HG03135 (cell line): ENCODE measurements around the gene RPS27A.
"Not testable (repeated sequence)": the region's sequence is repeated elsewhere in the genome, so short reads cannot be mapped to it uniquely, and the experiment has no call there.

Source experiments
- ATAC-seq: cut with Tn5 transposase; IDR thresholded peaks from one replicate; pipeline ENCODE4 v1.9.1; 2021; ENCODE audit warnings: mild to moderate bottlenecking, moderate library complexity; ENCODE audit not compliant: unreplicated experiment

The RPS27A gene

GRCh38 chr2:55232084-55232862 lies at the start of gene RPS27A, which contains the start of gene CLHC1:
TSS of gene RPS27A (plus strand) at chr2:55232688. CDS start at chr2:55232825, 137 bp downstream.
TSS of gene CLHC1 (minus strand) at chr2:55232293. CDS start at chr2:55222411, 9,882 bp downstream.
- ATAC-seq = peak; percentile 82

DNA sequence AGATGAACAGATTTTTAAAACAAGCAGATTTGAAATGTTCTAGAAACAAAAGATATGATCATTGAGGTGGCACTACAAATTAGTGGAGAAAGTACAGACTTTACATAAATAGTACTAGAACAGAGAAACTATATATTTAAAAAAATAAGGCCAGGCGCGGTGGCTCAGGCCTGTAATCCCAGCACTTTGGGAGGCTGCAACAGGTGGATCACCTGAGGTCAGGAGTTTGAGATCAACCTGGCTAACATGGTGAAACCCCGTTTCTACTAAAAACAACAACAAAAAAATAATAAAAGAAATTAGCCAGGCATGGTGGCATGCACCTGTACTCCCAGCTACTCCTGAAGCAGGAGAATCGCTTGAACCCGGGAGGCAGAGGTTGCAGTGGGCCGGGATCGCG lies 45.7 kb upstream of the RPS27A start:
- ATAC-seq = not testable (repeated sequence)

DNA sequence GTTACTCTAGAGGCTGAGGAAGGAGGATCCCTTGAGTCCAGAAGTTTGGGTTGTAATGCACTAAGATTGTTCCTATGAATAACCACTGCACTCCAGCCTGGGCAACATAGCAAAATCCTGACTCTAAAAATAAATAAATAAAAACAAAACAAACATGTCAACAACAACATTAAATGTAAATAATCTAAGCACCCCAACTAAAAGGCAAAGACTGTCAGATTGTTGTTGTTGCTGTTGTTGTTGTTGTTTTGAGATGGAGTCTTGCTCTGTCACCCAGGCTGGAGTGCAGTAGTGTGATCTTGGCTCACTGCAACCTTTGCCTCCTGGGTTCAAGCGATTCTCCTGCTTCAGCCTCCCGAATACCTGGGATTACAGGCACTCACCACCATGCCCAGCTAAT lies 40.6 kb upstream of the RPS27A start:
- ATAC-seq = not testable (repeated sequence)

- ATAC-seq = no peak
Observed at GRCh38 chr2:55196526-55196925, 36.0 kb upstream of the RPS27A start.

- ATAC-seq = no peak
Observed at GRCh38 chr2:55200416-55200815, 32.1 kb upstream of the RPS27A start.

- ATAC-seq = no peak
Observed at GRCh38 chr2:55204536-55204935, 28.0 kb upstream of the RPS27A start.

GRCh38 chr2:55204950-55205349 lies 27.5 kb upstream of the RPS27A start:
- no peak for ATAC-seq

- no peak for ATAC-seq
Observed at GRCh38 chr2:55213822-55214221, 18.7 kb upstream of the RPS27A start.

- ATAC-seq = no peak
Observed at GRCh38 chr2:55223958-55224760, 8.3 kb upstream of the RPS27A start.

DNA sequence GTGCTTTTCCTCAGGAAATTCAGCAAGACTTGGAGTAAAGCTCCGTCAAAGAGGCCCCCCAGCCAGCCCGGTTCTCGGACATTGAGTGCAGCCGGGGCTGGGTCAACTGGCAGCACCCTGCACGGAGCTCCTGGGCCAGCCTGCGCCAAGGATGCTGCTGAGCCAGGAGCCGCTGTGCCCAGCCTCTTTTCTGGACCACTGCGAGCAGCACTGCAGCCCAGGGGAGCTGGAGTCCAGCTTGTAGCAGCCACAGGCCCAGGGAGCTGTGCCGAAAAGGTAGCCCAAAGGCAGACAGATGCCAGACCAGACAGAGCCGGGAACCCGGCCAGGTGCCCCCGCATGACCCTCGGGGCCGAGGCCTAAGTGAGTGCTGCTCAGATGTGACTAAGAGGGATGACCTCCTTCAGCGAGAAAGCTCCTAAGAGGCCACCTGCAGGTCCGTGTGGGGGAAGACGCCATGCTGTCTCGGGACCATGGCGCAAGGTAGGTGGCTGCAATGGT lies 7.7 kb upstream of the RPS27A start:
- ATAC-seq = no peak

- ATAC-seq = no peak
Observed at GRCh38 chr2:55225481-55226020, 6.9 kb upstream of the RPS27A start.

DNA sequence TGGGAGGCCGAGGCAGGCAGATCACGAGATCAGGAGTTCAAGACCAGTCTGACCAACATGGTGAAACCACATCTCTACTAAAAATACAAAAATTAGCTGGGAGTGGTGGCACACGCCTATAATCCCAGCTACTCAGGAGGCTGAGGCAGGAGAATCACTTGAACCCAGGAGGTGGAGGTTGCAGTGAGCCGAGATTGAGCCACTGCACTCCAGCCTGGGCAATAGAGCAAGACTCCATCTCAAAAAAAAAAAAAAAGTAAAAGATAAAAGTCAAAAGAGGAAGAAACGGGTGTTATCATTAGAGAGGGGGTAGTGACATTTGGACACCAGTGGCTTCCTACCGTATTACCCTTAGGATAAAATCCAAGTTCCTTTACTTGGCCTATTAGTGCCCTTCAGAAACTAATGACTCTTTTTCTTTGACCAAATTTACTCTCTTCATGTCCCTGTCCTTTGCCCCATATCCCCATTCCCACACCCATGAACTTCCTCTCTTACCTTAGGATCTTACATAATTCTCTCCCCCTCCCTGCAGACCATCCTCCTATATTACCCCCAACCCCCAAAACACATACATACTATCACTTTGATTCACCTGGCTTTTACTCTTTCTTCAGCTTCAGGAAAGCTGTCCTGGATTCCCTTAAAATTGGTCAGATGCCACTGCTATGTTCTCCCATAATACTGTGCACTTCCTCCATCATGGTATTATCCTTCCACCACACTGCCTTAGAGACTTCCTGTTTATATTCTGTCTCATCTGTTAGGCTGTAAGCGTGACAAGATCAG lies 4.9 kb upstream of the RPS27A start:
- ATAC-seq = not testable (repeated sequence)

DNA sequence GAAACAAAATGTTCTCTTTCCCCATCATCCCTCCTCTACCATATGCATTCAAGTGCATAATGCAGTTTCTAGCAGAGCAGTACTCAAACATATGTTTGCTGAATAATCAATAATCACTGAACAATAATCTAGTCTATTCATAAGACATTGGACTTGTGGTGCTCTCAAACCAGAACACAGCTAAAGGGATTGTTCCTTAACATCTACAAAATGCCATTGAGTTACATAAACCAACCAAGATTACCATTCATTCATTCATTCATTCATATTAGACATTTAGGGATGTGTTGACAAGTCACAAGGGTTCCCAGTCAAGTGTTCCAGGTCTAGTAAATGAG lies 4.3 kb upstream of the RPS27A start:
- ATAC-seq = no peak

DNA sequence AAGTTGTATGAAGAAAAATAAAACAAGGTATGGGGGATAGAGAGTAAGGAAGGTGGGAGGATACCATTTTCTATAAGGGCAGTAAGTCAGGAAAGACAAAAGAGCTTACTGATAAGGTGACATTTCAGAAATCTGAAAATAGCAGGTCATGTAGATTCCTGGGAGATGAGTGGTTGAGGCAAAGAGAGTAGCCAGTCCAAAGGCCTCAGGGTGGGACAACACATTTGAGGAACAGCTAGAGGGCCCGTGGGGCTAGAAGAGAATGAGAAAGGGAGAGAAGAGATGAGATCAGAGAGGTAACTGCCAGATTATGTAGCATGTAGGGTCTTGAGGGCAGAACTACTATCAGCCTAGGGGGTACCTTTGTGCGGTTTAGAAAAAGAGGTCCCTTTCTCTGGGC lies 3.3 kb upstream of the RPS27A start:
- no peak for ATAC-seq

DNA sequence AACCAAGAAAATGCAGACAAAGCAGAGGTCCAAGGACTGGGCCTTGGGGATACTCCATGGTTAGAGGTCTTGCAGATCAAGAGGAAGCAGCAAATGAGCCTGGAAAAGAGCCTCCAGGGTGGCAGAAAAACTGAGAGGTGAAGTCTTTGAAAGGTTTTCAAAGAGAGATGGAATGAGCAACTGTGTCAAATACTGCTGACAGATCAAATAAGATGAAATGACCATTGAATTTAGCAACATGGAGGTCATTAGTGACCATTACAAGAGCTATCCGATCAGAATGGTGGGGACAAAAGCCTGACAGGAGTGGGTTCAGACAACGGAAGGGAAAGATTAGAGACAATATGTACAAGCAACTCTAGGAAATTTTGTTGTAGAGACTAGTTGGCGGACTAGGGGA lies 1.9 kb upstream of the RPS27A start:
- no peak for ATAC-seq

DNA sequence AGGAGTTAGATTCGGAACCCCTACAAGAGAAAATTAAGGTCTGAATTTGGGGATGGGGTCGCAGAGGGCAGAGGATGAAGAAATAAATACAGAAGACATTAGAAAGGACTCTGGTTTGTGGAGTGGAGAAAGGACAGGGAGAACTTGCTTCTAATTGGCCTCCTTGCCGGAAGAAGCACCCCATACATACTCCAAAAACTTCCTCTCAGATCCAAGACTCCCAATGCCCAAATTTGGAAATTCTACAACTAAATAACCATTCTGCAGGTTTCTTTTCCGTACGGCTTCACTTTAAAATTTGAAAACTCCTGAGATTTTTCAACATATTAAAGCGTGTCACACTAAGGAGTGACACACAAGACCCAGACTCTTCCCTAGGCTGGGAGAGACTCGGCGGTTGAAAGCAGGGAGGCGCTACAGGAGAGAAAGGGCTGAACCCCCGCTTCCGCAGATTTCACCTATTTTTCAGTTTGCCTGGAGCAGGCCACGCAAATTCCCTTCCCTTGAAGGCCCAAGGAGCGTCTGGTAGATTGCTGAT lies 873 bp upstream of the RPS27A start:
- ATAC-seq = no peak

- peak; percentile 41 for ATAC-seq
Observed at GRCh38 chr2:55232863-55233657, 572 bp downstream of the RPS27A start.

- ATAC-seq = no peak
Observed at GRCh38 chr2:55233658-55233940, 1.1 kb downstream of the RPS27A start.

GRCh38 chr2:55235724-55236538 lies 3.4 kb downstream of the RPS27A start:
- no peak for ATAC-seq
